Fibroblast of mammary gland (primary cell): ENCODE results near the gene PDP2.

Experiments
- DNase-seq: peaks from one replicate; pipeline ENCODE4 v3.0.0-alpha.2; 2010; ENCODE audit warnings: low read depth
- H3K4me3 ChIP-seq: 2 replicates; pipeline ENCODE4 v1.5.1; 2011; ENCODE audit warnings: low read depth, mild to moderate bottlenecking, low read length, moderate library complexity; ENCODE audit not compliant: control insufficient read depth
- CTCF ChIP-seq: conservative IDR thresholded peaks from 2 replicates; pipeline ENCODE4 v1.5.1; 2011; ENCODE audit warnings: low read depth, low read length, inconsistent platforms; ENCODE audit not compliant: control insufficient read depth, insufficient read depth

PDP2 gene

GRCh38 chr16:66902648-66903543 lies 22.6 kb downstream of the PDP2 start:
- no peak for TF ChIP-seq CTCF
- no peak for DNase-seq
- H3K4me3 ChIP-seq = no peak overlapping the region

- H3K4me3 ChIP-seq = no peak overlapping the region
- no peak for TF ChIP-seq CTCF
- DNase-seq = no peak
These were observed 23.5 kb downstream of the PDP2 start for GRCh38 chr16:66903544-66904427.

DNA sequence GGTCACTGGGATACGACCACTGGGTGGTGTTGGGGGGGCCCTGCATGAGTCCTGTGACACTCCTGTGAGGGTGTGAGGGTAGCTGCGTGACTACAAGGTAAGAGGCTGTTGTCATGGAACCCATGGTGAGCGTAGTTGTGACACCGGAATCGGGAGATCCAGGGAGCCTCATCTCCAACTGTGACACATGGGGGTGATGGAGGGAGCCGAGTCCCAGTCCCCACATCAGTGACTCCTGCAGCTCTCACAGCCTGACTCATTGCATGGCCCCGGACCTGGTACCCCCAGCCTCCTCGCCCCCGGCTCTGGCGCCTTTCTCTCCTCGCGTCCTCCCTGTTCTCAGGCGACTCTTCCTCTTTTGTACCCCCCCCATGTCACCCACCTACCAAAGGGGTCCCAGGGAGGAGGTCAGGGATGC lies 24.1 kb downstream of the PDP2 start:
- no peak for TF ChIP-seq CTCF
- H3K4me3 ChIP-seq = no peak overlapping the region

GRCh38 chr16:66904846-66905632 lies 24.7 kb downstream of the PDP2 start:
- no peak overlapping the region for H3K4me3 ChIP-seq
- no peak for DNase-seq
- TF ChIP-seq CTCF = no peak

More for the DNA sequence above, 24.1 kb downstream of the PDP2 start:
- no peak for DNase-seq

GRCh38 chr16:66905633-66906539 lies 25.6 kb downstream of the PDP2 start:
- TF ChIP-seq CTCF = no peak
- DNase-seq = no peak
- H3K4me3 ChIP-seq = no peak overlapping the region
